HG02938 (cell line): ENCODE measurements around the gene METTL27.
"Not testable (repeated sequence)": the region's sequence is repeated elsewhere in the genome, so short reads cannot be mapped to it uniquely, and the experiment has no call there.

Experiments used
- ATAC-seq: cut with Tn5 transposase; IDR thresholded peaks from one replicate; pipeline ENCODE4 v1.9.1; 2021; ENCODE audit warnings: mild to moderate bottlenecking, moderate library complexity; ENCODE audit not compliant: unreplicated experiment

The METTL27 gene, protein sequence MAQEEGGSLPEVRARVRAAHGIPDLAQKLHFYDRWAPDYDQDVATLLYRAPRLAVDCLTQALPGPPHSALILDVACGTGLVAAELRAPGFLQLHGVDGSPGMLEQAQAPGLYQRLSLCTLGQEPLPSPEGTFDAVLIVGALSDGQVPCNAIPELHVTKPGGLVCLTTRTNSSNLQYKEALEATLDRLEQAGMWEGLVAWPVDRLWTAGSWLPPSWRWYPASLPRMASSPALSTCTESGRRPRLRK

DNA sequence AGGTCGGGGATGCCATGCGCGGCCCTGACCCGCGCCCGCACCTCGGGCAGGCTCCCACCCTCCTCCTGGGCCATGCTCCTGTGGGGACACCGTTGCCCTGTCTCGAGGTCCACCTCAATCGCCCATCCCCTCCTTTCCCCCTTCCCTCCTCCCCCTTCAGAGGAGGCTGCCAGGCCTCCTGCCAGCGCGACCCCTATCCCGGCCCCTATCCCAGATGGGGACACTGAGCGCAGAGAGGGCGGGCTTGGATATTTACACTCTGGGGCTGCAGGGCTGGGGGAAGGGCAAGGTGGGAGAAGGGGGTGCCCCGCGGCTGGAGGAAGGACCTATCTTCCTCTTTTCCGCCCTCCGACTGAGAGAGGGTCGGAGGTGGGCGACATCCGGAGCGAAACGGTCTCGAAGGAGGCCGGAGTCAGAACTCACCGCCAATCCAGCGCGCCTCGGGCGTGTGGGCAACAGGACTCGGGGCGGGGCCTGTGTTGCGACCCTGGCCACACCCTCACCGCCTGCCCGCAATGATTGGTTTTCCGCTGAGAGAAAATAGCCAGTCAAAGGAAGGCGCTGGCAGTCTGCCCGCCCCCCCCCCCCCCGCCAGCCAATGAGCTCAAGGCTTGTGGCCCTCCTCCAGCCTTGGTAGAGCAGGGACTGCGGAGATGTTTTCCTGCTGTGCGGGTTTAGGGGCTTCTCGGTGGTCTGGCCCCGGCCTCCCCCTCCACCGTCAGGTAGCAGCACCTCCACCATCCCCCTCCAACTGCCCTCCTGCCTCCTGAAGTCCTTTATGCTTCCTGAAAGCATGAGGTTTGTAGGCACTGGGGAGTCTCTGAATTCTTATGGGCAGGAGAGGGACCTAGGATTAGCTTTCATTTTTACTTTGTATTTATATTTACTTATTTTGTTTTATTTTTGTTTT is at the start of gene METTL27:
METTL27 (minus strand) TSS at position 450 of the 910 bp plus-strand sequence; CDS start at position 74, 376 bp downstream.
- peak; percentile 92 for ATAC-seq

DNA sequence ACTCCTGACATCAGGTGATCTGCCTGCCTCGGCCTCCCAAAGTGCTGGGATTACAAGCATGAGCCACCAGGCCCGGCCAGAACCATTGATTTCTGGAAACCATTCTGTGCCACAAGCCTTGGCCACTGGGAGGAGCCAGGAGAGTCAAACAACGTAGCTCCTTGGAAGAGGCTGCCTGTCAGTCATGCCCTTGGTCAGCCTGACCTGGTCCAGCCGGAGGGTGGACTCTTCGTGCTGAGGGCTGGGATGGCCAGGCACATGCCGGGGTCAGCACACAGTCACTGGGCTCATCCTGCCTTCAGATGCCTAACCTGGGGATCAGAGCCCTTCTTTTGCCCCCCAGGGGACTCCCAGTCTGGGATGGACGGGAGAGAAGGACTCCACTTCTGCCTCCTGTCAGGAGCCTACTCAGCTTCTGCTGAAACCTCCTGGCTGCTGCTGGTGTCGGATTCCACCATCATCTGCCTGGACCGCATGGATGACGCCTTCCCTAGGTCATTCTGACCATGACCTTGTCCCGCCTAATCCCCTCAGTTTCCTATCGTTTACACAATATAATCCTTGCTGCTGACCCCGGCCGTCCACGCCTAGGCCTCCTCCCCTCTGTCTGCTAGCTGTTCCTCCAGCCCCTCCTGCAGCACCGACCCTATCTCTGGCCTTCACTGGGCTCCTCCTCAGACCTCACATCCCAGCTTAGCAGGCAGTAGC is 49.0 kb upstream of the METTL27 start:
- no peak for ATAC-seq

DNA sequence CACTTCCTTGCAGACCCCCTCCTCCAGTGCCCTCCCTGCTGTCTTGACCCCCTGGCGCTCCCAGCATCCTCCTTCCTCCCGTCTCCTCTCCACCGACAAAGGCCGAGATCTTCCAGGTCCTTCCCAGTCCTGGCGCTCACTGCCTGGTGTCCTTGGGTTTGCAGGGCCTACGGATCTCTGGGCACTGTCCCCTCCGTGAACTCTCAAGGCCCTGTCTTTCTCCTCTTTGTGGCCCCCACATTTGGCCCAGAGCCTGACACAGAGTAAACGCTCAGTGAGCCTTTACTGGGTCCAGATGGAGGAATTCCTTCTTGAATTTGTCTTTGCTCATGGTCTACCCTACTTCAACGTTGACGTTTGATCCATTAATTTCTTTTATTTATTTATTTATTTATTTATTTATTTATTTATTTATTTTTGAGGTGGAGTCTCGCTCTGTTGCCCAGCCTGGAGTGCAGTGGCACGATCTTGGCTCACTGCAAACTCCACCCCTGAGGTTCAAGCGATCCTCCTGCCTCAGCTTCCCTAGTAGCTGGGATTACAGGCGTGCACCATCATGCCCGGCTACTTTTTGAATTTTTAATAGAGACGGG is 48.3 kb upstream of the METTL27 start:
- no peak for ATAC-seq

DNA sequence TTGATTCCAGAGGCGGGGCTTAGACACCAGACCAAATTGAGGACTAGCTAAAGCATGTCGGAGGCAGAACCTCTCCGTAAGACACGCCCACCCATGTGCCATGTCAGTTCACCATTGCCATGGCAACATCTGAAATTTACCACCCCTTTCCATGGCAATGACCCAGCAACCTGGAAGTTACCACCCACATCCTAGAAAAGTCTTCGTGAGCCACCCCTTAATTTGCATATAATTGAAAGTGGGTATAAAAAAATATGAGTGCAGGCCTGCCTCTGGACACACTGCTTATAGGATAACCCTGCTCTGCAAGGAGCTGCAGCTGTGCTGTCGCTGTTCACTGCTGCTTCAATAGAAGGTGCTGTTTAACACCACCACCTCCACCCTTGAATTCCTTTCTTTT is 46.6 kb upstream of the METTL27 start:
- ATAC-seq: no peak

DNA sequence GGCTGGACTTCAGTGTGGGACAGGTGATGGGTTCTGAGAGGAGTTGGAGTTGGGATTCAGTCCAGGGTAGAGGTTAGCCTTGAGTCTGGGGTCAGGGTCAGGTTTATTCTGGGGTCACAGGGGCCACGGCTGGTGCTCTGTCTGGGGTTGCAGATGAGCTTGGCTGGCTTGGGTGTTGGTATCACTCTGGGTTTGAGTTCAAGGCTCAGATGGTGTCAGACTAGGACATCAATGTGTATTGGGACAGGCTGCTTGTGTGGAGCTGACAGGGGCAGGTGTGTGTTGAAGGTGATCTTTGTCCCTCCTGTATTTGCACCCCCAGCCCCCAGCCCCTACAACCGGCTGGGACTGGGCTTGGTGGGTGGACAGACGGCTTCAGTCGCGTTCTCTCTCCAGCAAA is 45.4 kb upstream of the METTL27 start:
- no peak for ATAC-seq

DNA sequence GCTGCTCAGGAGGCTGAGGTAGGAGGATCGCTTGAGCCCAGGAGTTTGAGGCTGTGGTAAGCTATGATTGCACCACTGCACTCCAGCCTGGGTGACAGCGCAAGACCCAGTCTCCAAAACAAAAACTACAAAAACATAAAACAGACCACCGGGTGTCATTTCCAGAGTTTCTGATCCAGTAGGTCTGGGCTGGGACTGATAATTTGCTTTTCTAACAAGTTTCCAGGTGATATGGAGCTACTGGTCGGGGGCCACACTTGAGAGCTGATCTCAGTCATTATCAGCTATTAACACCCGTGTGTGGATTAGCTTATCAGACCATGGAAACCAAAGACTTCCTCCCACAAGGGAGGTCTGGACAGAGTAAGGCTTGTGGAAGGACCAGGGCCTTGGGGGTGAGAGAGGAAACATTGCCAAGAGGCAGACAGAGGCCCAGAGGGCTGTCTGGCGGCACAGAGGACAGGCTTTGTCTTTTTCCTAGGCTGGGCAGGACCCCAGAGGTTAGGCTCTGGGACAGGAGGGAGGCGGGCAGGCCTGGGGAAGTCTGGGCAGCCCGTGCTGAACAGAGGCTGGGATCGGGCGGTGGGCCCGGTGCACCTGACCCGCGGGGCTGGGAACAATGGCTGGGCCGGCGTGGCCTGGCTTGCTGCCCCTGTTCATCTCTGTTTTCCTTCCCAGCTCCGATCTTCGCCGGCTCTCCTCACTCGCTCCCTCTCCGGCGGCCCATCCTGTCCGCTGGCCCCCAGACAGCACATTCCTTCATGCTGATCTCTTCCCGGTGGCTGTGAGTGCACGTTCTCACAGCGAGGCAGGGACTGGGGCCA is 43.9 kb upstream of the METTL27 start:
- ATAC-seq: no peak

DNA sequence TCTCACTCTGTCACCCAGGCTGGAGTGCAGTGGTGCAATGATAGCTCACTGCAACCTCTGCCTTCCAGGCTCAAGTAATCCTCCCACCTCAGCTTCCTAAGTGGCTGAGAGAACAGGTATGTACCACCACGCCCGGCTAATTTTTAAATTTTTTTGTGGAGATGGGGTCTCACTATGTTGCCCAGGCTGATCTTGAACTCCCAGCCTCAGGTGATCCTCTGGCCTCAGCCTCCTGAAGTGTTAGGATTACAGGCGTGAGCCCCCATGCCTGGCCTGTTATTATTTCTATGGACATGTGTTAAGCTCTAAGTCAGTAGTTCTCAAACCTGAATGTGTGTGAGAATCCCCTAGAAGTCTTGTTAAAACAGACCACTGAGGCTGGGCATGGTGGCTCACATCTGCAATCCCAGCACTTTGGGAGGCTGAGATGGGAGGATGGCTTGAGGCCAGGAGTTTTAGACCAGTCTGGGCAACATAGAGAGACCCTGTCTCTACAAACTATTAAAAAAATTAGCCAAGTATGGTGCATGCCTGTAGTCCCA is 43.2 kb upstream of the METTL27 start:
- ATAC-seq: no peak

DNA sequence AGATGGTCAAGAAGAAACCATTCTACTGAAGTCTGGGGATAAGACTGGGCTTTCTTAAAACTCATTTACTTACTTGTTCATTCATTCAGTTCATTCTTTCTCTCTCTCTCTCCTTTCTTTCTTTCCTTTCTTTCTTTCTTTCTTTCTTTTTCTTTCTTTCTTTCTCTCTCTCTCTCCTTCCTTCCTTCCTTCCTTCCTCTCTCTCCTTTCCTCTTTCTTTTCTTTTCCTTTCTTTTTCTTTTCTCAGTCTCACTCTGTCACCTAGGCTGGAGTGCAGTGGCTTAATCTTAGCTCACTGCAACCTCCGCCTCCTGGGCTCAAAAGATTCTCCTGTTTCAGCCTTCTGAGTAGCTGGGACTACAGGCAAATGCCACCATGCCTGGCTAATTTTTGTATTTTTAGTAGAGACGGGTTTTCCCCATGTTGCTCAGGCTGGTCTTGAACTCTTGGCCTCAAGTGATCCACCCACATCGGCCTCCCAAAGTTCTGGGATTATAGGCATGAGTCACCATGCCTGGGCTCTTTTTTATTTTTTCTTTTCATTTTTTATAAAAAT is 42.6 kb upstream of the METTL27 start:
- ATAC-seq: not testable (repeated sequence)

DNA sequence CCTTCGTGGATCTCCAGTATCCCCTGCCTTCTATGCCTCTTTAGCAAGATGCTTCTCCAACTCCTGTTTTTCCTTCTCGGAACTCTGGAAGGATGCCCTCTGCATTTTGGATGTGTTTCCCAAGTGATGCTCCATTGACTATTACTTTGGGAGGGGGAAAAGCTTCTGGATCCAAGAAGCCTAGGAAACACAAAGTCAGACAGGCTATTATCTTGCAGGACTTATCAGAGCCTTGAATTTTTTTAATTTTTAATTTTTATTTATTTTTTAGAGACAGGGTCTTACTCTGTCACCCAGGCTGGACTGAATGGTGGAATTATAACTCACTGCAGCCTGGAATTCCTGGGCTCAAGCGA is 39.7 kb upstream of the METTL27 start:
- ATAC-seq: no peak

DNA sequence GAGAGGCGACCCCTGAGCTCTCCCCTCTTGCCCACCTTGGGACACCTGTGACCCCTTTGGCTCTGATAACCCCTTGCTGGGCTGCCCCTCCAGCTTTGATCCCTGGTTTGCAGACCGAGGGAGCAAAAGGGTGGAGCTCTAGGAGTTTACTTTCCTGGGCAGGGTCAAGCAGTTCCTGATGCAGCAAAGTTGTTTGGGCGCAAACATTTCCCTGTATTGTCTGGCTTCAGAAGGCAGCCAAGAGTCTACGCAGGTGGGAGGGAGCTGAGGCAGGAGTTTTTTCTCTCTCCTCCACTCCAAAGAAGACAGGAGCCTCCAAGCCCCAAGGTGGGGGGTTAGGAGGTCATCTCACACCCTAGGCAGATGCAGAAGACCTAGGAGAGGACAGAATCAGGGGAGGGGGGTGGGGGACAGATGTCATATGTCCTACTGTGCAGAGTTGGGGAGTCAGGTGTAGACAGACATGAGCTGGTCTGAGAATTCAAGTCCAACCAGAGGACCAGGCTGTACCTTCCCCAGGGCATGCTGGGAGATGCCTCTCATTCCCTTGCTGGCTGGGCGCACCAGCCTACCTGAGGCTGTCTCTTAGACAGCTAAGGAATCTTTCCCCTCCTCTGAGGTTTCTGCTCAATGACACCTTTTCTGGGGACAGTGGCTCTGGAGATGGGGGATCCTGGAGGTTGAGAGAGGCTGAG is 39.2 kb upstream of the METTL27 start:
- ATAC-seq: no peak

DNA sequence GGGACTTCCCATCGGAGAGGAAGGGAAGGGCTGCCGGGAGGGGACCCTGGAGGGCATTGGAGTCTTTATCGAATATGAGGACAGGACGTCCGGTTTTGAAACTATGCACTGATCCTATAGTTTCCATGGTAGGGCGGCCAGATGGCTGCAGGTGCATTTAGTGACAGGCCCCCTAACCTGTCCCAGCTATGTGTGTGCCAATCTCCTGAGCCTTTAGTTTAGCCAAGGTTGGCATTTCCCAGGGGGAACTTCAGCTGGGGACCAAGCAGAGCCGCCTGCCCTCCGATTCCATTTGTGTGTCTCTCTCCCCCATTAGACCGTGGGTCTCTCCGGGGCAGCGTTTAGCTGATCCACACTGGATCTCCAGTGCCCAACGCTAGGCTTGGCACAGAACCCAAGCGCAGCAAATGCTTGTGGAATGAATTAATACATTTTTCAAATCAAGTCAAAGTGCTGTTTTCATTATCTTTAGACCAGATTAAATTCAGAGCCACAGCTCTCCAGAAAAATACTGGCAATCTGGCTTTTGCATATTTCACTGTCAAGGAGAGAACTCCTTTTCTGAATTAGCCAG is 38.5 kb upstream of the METTL27 start:
- no peak for ATAC-seq

DNA sequence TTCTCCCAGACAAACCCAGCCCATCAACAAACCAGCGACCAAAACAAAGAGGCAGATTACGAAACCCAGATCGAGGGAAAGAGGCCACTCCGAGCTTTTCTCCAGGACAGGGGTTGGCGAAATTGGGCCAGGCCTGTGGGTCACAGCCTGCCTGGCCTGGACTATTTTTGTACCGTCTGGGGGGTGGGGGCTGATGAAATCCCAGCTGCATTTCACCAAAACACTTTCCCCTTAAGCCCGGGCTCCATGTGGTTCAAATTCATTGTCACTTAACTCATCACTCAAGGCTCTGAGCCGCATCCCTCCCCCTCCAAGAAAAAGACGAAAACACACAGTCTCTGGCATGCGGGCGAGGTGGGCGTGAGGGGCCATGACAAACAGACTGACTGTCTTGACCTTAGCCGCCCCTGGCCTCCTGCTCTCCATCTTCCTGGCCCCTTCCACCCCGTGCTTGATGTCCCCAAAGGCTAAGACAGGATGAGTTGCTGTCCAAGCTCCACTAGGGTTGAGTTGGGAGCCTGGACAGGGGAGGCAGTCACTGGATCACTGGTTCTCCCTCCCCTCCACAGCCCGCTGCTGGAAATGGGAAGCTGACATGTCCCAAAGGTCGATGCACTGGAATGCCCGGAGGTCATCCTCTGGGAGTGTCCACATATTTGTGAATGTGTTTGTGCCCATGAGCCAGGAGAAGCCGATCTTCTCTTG is 37.8 kb upstream of the METTL27 start:
- no peak for ATAC-seq

DNA sequence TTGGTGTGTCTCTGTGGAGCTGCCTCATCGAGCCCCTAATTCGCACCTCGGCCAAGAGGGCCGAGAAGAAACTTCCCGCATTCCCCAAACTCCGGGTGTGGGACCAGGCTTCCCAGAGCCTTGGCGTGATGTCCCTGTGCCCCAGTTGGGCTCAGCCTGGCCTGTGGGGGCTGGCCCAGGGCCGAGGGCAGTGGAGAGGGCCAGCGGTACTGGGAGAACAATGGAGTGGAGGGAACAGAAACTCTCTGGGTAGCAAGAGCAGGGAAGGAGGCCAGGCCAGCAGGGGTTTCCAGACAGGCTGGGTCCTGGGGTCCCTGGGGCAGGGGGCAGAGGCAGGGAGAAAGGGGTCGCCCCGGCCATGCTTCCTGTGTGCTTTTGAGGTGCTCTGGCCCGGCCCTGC is 34.7 kb upstream of the METTL27 start:
- ATAC-seq: no peak

DNA sequence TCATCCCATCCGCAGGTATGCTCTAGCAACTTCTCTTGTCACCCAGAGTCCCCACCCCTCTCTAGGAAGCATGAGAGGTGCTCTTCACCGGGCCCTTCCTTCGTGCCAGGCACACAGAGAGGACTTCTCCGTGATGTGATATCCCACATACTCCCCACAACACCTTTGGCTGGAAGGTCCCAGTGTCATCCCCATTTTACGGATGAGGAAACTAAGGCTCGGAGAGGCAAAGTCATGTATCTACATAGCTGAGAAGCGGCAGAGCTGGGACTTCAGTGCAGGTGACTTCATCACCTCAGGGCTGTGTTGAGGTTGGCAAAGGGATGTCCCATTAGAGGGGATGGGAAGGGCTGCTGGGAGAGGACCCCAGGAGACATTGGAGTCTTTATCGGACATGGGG is 34.0 kb upstream of the METTL27 start:
- ATAC-seq: no peak

DNA sequence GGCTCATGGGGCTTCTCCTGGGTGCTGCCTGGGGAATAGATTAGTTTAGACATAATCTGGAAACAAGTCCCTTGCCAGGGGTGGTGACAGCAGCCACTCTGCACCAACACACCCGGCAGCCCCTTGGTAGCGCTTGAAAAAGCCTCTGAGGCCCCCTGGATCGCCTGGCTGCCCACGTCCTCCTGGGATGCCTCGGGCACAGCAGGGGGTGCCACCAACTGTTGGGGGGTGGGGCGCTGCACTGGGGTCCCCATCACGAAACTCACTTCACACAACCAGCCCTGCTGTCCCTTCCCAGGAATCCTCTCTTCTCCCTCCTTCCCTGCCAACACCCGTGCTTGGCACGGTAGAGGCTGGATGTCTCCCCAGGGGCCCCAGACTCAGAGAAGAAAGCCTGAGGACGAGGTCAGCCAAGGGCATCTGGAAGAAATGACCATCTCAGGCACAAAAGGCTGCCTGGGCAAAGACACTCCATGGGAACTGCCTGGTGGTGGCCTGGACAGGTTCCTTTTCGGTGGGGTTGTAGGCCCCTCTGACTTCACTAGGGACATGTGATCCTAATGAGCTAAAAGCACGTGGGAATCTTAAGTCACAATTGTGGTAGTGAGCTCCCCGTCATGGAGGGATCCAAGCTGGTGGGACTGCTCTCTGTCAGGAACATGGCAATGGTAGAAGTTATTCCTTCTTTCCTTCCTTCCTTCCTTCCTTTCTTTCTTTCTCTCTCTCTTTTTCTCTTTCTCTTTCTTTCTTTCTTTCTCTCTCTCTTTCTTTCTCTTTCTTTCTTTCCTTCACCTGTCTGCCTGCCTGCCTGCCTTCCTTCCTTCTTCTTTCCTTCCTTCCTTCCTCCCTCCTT is 30.0 kb upstream of the METTL27 start:
- ATAC-seq: no peak

DNA sequence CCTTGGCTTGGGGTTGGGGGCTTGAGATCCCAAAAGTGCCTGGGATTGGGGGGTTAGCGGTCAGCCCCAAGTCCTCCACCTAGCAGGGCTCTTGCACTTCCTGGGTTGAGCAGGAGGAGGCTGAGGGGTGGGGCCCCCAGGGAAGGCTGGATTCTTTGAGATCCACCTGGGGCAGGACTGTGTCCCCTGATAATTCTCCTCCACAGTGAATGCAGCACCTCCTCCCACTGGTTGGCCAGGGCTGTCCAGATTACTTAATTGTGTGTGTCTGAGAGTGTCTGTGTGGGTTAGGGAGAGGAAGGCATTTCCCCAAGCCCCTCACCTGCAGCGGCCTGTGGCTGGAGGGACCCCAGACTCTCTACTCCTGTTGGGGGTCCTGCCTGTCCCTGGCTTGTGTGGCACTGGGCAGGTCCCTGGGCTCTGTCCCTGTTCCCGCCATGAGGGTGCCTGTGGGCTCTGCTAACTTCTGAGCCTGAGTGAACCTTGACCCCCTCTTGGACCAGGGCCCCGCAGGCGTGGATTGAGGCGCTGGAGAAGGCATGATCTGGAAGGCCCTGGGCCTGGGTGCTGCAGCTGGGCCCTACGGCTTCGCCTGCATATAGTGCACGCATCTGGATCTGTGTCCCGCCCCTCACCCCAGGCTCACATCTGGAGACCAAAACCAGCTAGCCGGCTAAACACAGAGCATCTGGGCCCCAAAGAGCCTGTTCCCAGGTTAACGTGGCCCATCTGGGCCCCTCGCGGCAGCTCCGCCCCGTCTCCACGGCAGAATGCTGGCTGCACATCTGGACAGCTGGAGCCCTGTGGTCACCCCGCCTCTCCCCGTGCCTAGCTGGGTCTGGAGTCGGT is 29.1 kb upstream of the METTL27 start:
- no peak for ATAC-seq
